Fibroblast of peridontal ligament (primary cell): ENCODE measurements around the gene LMAN1L.

Experiments
- DNase-seq: peaks from one replicate; pipeline ENCODE4 v3.0.0-alpha.2; 2010; ENCODE audit errors: extremely low read depth

Gene LMAN1L

GRCh38 chr15:74857082-74857655, 44.5 kb downstream of the LMAN1L start:
- no peak for DNase-seq

GRCh38 chr15:74857671-74858368, 45.2 kb downstream of the LMAN1L start:
- no peak for DNase-seq

- no peak for DNase-seq
Observed at GRCh38 chr15:74858369-74858740, 45.7 kb downstream of the LMAN1L start.

- DNase-seq = no peak
Observed at GRCh38 chr15:74863239-74864056, 50.8 kb downstream of the LMAN1L start.

- DNase-seq = no peak
Observed at GRCh38 chr15:74864296-74864695, 51.7 kb downstream of the LMAN1L start.

- no peak for DNase-seq
Observed at GRCh38 chr15:74865316-74865715, 52.7 kb downstream of the LMAN1L start.

- peak; percentile 42 for DNase-seq
Observed at GRCh38 chr15:74866090-74866489, 53.5 kb downstream of the LMAN1L start.

- DNase-seq = no peak
Observed at GRCh38 chr15:74867466-74868038, 54.9 kb downstream of the LMAN1L start.

GRCh38 chr15:74868059-74868458, 55.4 kb downstream of the LMAN1L start:
- no peak for DNase-seq

- no peak for DNase-seq
Observed at GRCh38 chr15:74869372-74869725, 56.7 kb downstream of the LMAN1L start.

GRCh38 chr15:74869726-74870407, 57.2 kb downstream of the LMAN1L start:
- peak; percentile 9 for DNase-seq

GRCh38 chr15:74870436-74871215, 58.0 kb downstream of the LMAN1L start:
- DNase-seq = no peak

GRCh38 chr15:74872702-74873035, 60.0 kb downstream of the LMAN1L start:
- DNase-seq = no peak

GRCh38 chr15:74873036-74873755, 60.6 kb downstream of the LMAN1L start, which contains the start of gene SCAMP2:
Gene SCAMP2 (minus strand): TSS chr15:74873365. CDS start chr15:74873255, 110 bp downstream.
- DNase-seq = peak; percentile 93

GRCh38 chr15:74873756-74874424, 61.3 kb downstream of the LMAN1L start:
- no peak for DNase-seq
